Uterine smooth muscle cell (primary cell): Measurements from ENCODE around the gene FOXS1. TPM values are rescaled to one million over a fixed set of nuclear protein-coding genes. Genes with fewer than 3 reads are reported as not detected.

ENCODE experiments used
- total RNA-seq: library from RNA; depleted of rRNA; stranded (reverse); fragments of >200 nt; gene quantifications from 2 replicates; pipeline ENCODE4 v1.2.3, GENCODE V29; 2014

The FOXS1 gene
- 0.12 TPM in 1 of 2 replicates, not detected in the other for total RNA-seq

GRCh38 chr20:31845300-31845863, at the start of gene FOXS1:
Gene FOXS1 (minus strand): TSS chr20:31845604. CDS start chr20:31845542, 62 bp downstream.

GRCh38 chr20:31869942-31870725, 24.7 kb upstream of the FOXS1 start, which contains the start of the genes DUSP15 and TTLL9:
Gene DUSP15 (minus strand): TSS chr20:31870527. CDS start chr20:31870337, 190 bp downstream.
Gene TTLL9 (plus strand): TSS chr20:31870634. CDS start chr20:31871127, 493 bp downstream.

GRCh38 chr20:31819083-31819784, 26.2 kb downstream of the FOXS1 start, which contains the start of gene MYLK2:
Gene MYLK2 (plus strand): TSS chr20:31819356. CDS start chr20:31819581, 225 bp downstream.

Other genes with a start within 250 kb of the FOXS1 start
- gene ID1, start 240.3 kb downstream of the FOXS1 start, total RNA-seq: 36.1 and 76.0 TPM in 2 replicates
- not detected in 2 replicates for gene COX4I2, start 207.7 kb downstream of the FOXS1 start, total RNA-seq
- gene BCL2L1, start 122.7 kb downstream of the FOXS1 start, total RNA-seq: 56.2 and 58.6 TPM in 2 replicates
- gene TPX2, start 106.3 kb downstream of the FOXS1 start, total RNA-seq: 28.6 and 104 TPM in 2 replicates
- gene MYLK2, start 26.2 kb downstream of the FOXS1 start, total RNA-seq: 0.12 and 0.44 TPM in 2 replicates
- gene DUSP15, start 24.9 kb upstream of the FOXS1 start, total RNA-seq: not detected in 2 replicates
- gene TTLL9, start 25.0 kb upstream of the FOXS1 start, total RNA-seq: under 0.01 TPM in 1 of 2 replicates, not detected in the other
- 4.7 and 4.9 TPM in 2 replicates for gene PDRG1, start 106.4 kb upstream of the FOXS1 start, total RNA-seq
- gene XKR7, start 122.5 kb upstream of the FOXS1 start, total RNA-seq: under 0.01 TPM in 1 of 2 replicates, not detected in the other
- gene CCM2L, start 164.8 kb upstream of the FOXS1 start, total RNA-seq: under 0.01 TPM in 1 of 2 replicates, not detected in the other
- not detected in 2 replicates for gene HCK, start 206.6 kb upstream of the FOXS1 start, total RNA-seq